ENCODE data around the gene KIF1A.

The KIF1A gene, protein sequence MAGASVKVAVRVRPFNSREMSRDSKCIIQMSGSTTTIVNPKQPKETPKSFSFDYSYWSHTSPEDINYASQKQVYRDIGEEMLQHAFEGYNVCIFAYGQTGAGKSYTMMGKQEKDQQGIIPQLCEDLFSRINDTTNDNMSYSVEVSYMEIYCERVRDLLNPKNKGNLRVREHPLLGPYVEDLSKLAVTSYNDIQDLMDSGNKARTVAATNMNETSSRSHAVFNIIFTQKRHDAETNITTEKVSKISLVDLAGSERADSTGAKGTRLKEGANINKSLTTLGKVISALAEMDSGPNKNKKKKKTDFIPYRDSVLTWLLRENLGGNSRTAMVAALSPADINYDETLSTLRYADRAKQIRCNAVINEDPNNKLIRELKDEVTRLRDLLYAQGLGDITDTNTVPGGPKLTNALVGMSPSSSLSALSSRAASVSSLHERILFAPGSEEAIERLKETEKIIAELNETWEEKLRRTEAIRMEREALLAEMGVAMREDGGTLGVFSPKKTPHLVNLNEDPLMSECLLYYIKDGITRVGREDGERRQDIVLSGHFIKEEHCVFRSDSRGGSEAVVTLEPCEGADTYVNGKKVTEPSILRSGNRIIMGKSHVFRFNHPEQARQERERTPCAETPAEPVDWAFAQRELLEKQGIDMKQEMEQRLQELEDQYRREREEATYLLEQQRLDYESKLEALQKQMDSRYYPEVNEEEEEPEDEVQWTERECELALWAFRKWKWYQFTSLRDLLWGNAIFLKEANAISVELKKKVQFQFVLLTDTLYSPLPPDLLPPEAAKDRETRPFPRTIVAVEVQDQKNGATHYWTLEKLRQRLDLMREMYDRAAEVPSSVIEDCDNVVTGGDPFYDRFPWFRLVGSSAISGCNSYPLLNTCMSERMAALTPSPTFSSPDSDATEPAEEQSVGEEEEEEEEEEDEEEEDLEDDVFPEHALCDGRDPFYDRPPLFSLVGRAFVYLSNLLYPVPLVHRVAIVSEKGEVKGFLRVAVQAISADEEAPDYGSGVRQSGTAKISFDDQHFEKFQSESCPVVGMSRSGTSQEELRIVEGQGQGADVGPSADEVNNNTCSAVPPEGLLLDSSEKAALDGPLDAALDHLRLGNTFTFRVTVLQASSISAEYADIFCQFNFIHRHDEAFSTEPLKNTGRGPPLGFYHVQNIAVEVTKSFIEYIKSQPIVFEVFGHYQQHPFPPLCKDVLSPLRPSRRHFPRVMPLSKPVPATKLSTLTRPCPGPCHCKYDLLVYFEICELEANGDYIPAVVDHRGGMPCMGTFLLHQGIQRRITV (N-terminal part only)

GRCh38 chr2:240819858-240820606, at the start of gene KIF1A:
Gene KIF1A (minus strand): TSS chr2:240820219. CDS start chr2:240797752, 22,467 bp downstream.
- DNase-seq = no peak

GRCh38 chr2:240869109-240869955, 49.3 kb upstream of the KIF1A start:
- DNase-seq = no peak

DNA sequence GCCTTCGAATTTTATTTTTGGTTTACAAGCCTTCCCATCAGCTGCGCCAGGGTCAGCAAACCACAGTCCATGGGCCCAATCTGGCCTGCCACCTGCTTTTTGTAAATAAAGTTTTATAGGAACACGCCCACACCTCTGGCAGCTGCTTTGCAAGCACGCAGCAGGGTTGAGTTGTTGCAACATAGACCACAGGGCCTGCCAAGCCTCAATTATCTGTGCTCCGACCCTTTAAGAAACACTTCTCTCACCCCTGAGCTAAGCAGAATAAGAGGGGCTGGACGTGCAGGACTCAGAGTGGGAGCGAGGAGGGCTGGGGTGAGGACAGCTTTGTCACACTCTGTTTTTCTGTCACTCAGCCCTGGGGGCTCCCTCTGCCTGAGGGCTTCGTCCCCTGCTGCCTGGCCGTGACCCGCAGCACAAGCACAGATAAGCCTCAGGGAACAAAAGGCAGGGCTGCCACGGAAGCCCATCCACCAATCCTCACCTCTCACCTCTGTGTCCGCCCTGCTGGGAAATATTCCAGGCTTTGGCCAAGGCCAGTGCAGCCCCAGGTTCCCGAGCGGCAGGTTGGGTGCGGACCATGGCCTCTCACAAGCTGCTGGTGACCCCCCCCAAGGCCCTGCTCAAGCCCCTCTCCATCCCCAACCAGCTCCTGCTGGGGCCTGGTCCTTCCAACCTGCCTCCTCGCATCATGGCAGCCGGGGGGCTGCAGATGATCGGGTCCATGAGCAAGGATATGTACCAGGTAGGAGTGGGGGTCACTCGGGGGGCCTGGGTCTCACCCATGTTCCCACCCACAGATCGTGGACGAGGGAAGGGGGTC, 48.5 kb upstream of the KIF1A start, which contains the start of gene AGXT:
Gene AGXT (plus strand): TSS at position 539 of the 823 bp plus-strand sequence. CDS start 42 bp downstream, at position 581.
- no peak for DNase-seq

GRCh38 chr2:240865391-240865790, 45.4 kb upstream of the KIF1A start:
- DNase-seq = no peak

DNA sequence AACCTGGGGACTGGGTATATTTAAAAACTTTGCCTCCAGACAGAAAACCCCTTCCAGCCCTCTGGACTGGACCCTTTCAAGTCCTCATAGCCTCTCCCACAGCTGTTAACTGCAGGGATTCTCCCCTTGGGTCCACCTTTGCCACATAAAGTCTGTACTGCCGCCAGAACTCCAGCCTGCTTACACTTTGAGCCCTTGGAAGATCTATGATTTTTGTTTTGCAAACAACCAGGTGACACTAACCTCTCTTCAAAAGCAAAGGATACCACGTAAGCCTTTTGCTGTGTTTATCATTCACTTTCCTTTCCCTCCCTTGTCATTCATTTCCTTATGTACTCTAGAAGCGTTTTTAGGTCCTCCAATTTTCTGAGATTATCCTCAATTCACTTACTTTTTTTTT, 44.5 kb upstream of the KIF1A start:
- DNase-seq = no peak

DNA sequence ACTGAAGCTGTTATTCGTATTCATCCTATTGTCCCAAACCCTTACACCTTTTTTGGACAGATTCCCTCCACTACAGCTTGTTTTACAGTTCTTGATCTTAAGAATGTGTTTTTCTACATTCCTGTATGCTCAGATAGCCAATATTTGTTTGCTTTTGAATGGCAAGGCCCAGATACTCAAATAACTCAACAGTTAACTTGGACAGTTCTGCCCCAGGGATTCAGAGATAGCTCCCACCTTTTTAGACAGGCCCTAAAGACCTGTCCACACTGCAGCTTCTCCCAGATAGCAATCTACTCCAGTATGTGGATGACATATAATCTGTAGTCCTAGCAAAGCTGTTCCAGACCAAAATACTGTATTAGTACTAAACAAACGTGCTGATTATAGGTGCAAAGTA, 41.5 kb upstream of the KIF1A start:
- DNase-seq = no peak

GRCh38 chr2:240858871-240859270, 38.9 kb upstream of the KIF1A start:
- no peak for DNase-seq

DNA sequence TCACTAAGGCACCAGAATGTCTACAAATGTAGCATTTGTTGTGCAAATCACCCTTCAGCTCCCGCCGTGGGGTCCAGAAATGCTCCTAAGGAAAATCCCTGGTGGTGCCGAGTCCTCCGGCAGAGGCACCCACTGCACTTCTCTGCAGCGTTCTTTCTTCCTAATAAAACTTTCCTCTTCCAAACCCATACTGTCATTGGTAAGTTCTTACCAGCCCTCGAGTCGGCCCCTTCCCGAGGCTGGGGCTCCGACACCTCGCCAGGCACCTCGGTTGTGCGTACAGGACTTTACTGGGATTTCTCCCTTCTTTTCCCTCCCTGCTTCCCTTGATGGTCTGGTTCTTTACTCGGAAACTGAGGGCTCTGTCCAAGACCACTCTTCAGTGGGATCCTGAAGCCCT, 38.3 kb upstream of the KIF1A start:
- DNase-seq = no peak

- no peak for DNase-seq
Measured at GRCh38 chr2:240857039-240858008, 37.3 kb upstream of the KIF1A start.

GRCh38 chr2:240856151-240856980, 36.3 kb upstream of the KIF1A start:
- no peak for DNase-seq

DNA sequence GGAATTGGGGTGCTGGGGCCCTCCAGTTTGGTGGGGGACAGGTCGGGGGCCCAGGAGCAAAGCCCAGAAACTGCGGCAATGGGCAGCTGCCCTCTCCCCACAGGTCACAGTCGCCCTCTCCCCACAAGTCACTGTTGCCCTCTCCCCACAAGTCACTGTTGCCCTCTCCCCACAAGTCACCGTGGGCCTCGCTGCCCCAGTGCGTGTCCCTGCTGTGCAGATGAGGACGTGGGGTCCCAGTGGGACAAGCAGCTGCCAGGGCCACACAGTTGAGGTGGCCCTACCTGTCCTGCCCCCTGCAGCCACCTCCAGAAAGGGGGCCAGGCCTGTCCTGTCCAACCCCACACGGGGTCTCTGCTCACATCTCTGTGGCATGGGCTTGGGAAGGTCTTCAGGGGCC, 35.7 kb upstream of the KIF1A start:
- DNase-seq = no peak

DNA sequence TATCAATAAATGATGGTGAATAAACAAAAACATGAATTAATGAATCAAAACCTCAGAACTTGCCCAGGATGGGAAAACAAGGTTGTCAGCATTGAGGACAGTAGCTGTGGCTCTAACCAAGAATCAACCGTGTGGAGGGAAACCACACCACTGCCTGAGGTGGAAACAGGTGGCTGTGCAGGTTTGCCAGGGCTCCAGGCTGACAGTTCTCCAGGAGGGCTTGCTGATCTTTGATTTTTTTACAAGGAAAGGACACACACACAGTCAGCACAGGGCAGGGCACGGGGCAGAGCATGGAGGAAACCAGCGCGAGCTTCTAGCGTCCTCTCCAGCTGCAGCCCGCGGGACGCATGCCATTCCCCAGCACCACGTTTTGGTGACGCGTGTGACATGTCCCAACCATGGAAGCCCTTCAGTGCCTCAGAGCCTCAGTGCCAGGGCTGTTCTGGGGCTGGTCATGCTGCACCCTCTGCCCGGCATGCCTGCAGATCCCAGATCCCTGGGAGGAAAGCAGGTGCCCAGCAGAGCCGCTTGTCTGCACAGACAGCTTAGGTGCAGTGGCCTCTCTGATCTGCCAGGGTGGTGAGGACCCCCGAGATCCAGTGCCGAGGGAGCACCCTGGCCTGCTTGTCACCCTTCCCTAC, 32.8 kb upstream of the KIF1A start:
- no peak for DNase-seq

GRCh38 chr2:240851078-240851991, 31.3 kb upstream of the KIF1A start:
- DNase-seq = peak; percentile 75 to 88

- no peak for DNase-seq
Measured at GRCh38 chr2:240850756-240851077, 30.7 kb upstream of the KIF1A start.

DNA sequence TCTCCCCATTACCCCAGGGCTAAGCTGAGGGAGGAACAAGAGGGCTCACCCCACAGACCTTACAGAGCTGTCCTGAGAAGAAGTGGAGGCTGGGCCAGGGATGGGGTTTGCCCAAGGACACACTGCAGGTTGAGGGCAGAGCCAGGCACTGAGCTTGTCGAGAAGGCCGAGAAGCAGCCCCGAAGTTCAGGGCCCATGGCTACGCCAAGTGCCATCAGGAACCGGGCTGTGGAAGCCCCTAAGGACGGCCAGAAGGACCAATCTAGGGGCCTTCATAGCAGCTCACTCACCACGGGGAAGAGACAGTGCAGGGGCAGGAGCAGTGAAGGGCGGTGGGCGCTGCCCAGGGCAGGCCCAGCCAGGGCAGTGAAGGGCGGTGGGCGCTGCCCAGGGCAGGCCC, 30.0 kb upstream of the KIF1A start:
- no peak for DNase-seq

GRCh38 chr2:240848900-240849680, 29.1 kb upstream of the KIF1A start:
- no peak for DNase-seq

Measured in activated CD4-positive, alpha-beta T cell treated with anti-CD3 and anti-CD28 coated beads for 4 hours (primary cell).